GM23338 (cell line): ENCODE results near the gene RAD21L1. TPM values are rescaled to one million over a fixed set of nuclear protein-coding genes. Genes with fewer than 3 reads are reported as not detected.

ENCODE experiments used
- ATAC-seq: fragments of 200-7000 bp; cut with Tn5 transposase; 3 replicates; pipeline ENCODE4 v1.9.1; 2020
- DNase-seq: peaks from one replicate; pipeline ENCODE4 v3.0.0-alpha.2; 2015; ENCODE audit warnings: low spot score
- H2AFZ ChIP-seq: fragments of 200-600 bp; sonication (generic); 2 replicates; pipeline ENCODE4 v1.8.0; 2016; ENCODE audit warnings: antibody characterized with exemption, mild to moderate bottlenecking, moderate library complexity
- H3F3A ChIP-seq: fragments of 200-600 bp; sonication (generic); replicated peaks from 2 replicates; pipeline ENCODE4 v1.8.0; 2017; ENCODE audit warnings: antibody characterized with exemption, mixed run types, low read depth
- H3K27ac ChIP-seq: fragments of 200-600 bp; sonication (generic); 2 replicates; pipeline ENCODE4 v1.6.1; 2016; ENCODE audit warnings: low read depth
- H3K27me3 ChIP-seq: fragments of 200-600 bp; sonication (generic); 2 replicates; pipeline ENCODE4 v1.8.0; 2016; ENCODE audit warnings: mild to moderate bottlenecking, mixed run types, moderate library complexity; ENCODE audit not compliant: insufficient read depth
- H3K36me3 ChIP-seq: fragments of 200-600 bp; sonication (generic); 2 replicates; pipeline ENCODE4 v1.8.0; 2016; ENCODE audit warnings: mild to moderate bottlenecking; ENCODE audit not compliant: insufficient read depth
- H3K4me1 ChIP-seq: fragments of 200-600 bp; sonication (generic); 2 replicates; pipeline ENCODE4 v1.8.0; 2016; ENCODE audit warnings: mild to moderate bottlenecking, moderate library complexity; ENCODE audit not compliant: insufficient read depth
- H3K4me2 ChIP-seq: fragments of 200-600 bp; sonication (generic); 2 replicates; pipeline ENCODE4 v1.7.1; 2017; ENCODE audit warnings: mixed run types
- H3K4me3 ChIP-seq: fragments of 200-600 bp; sonication (generic); 2 replicates; pipeline ENCODE4 v1.6.1; 2016; ENCODE audit warnings: mixed run types
- H3K79me2 ChIP-seq: fragments of 200-600 bp; sonication (generic); replicated peaks from 2 replicates; pipeline ENCODE4 v1.8.0; 2017; ENCODE audit warnings: mild to moderate bottlenecking; ENCODE audit not compliant: insufficient read depth
- H3K9me2 ChIP-seq: fragments of 200-600 bp; sonication (generic); 2 replicates; pipeline ENCODE4 v1.8.0; 2017; ENCODE audit not compliant: insufficient read depth
- H4K20me1 ChIP-seq: fragments of 200-600 bp; sonication (generic); replicated peaks from 2 replicates; pipeline ENCODE4 v1.8.0; 2017; ENCODE audit warnings: mild to moderate bottlenecking; ENCODE audit not compliant: insufficient read depth
- H3K27ac Mint-ChIP-seq: 2 replicates; pipeline ENCODE4 v1.8.0; 2020; ENCODE audit warnings: inconsistent platforms, mild to moderate bottlenecking, moderate library complexity, mixed read lengths
- H3K27me3 Mint-ChIP-seq: 3 replicates; pipeline ENCODE4 v1.8.0; 2022; ENCODE audit warnings: low read depth, mild to moderate bottlenecking, moderate library complexity, mixed read lengths, inconsistent platforms; ENCODE audit not compliant: insufficient read depth, poor library complexity
- H3K36me3 Mint-ChIP-seq: 3 replicates; pipeline ENCODE4 v1.8.0; 2021; ENCODE audit warnings: low read depth, mild to moderate bottlenecking, inconsistent platforms, moderate library complexity, mixed read lengths
- H3K4me1 Mint-ChIP-seq: 3 replicates; pipeline ENCODE4 v1.8.0; 2020; ENCODE audit warnings: mild to moderate bottlenecking, inconsistent platforms, mixed read lengths
- H3K4me3 Mint-ChIP-seq: 3 replicates; pipeline ENCODE4 v1.8.0; 2021; ENCODE audit warnings: moderate library complexity, mild to moderate bottlenecking, inconsistent platforms, mixed read lengths
- H3K9me3 Mint-ChIP-seq: 3 replicates; pipeline ENCODE4 v1.8.0; 2020; ENCODE audit warnings: moderate library complexity, mild to moderate bottlenecking, inconsistent platforms, mixed read lengths
- CREB1 ChIP-seq: fragments of 250-450 bp; sonication (Bioruptor Pico); IDR thresholded peaks from 2 replicates; pipeline ENCODE4 v1.5.0; 2020; ENCODE audit warnings: low read depth, mild to moderate bottlenecking, moderate library complexity
- NANOG ChIP-seq: IDR thresholded peaks from 2 replicates; pipeline ENCODE4 v1.6.1; 2016; ENCODE audit warnings: antibody characterized with exemption, borderline replicate concordance
- POLR2AphosphoS5 ChIP-seq: IDR thresholded peaks from 2 replicates; pipeline ENCODE4 v1.6.1; 2016; ENCODE audit warnings: antibody characterized with exemption, low read depth
- STAT1 ChIP-seq: IDR thresholded peaks from one replicate; pipeline ENCODE4 v1.6.1; 2016; ENCODE audit warnings: antibody characterized with exemption; ENCODE audit not compliant: unreplicated experiment
- ZNF114 ChIP-seq: fragments of 250-450 bp; sonication (Bioruptor Pico); IDR thresholded peaks from 2 replicates; pipeline ENCODE4 v1.5.0; 2020; ENCODE audit warnings: mild to moderate bottlenecking, moderate library complexity
- ZNF462 ChIP-seq: fragments of 250-450 bp; sonication (Bioruptor Pico); IDR thresholded peaks from 2 replicates; pipeline ENCODE4 v1.5.0; 2020; ENCODE audit warnings: mild to moderate bottlenecking, moderate library complexity
- polyA plus RNA-seq: library from polyadenylated mRNA; unstranded; fragments of >200 nt; fragmentation: Nextera tagmentation; extraction: Ambion mirVana; gene quantifications from 2 replicates; pipeline ENCODE4 v1.2.1, GENCODE V29; 2016
- total RNA-seq: library from RNA; depleted of rRNA; stranded (reverse); fragments of >200 nt; shearing (Covaris generic); gene quantifications from 2 replicates; pipeline ENCODE4 v1.2.3, GENCODE V29; 2014
- TF ChIP-seq, protein P1 (sequence below), 2 experiments: fragments of 200-600 bp in 1 of 2; sonication (generic) in 1 of 2; conservative IDR thresholded peaks; 2 replicates each; pipeline versions ENCODE4 v1.5.1 to v1.6.1; 2016 to 2017; ENCODE audit warnings: antibody characterized with exemption in 2 of 2, low read depth in 2 of 2, mild to moderate bottlenecking in 2 of 2, moderate library complexity in 1 of 2

The RAD21L1 gene
- total and polyA plus RNA-seq, 2 experiments from 2014 or later, result 0.10 to 0.95 TPM

- no peak overlapping the region for H2AFZ ChIP-seq
- Mint-ChIP-seq H3K36me3 (peaks cover 2% of the 10 kb centered on the region; the same call in 1 of the 3 replicates), H3K9me3 (peaks cover 5% of the 10 kb centered on the region; the same call in 1 of the 3 replicates), H3K27me3 (peaks cover 26% of the 10 kb centered on the region), H3K4me3 (no peak overlapping the region), H3K4me1 (peaks cover 24% of the 10 kb centered on the region), H3K27ac (no peak overlapping the region)
- H3K4me2 ChIP-seq, result no peak overlapping the region
- peaks cover 42% of the 10 kb centered on the region for H3K27me3 ChIP-seq
- H3F3A ChIP-seq, result 0 out of 2 replicates have a peak, but pooled peaks cover 5% of the 10 kb centered on the region
- H3K79me2 ChIP-seq, result no peaks in the 10 kb centered on the region
- no peaks in the 10 kb centered on the region; the same call in 1 of the 2 replicates for H4K20me1 ChIP-seq
- DNase-seq (no peak), ATAC-seq (no peak)
- H3K4me1 ChIP-seq, result peaks cover 24% of the 10 kb centered on the region
- H3K27ac ChIP-seq, result no peak overlapping the region
- no peak overlapping the region for H3K4me3 ChIP-seq
- no peak for TF ChIP-seq ZNF462 (CRISPR knock-in tag)
- no peak for TF ChIP-seq CREB1
- TF ChIP-seq, protein P1, sequence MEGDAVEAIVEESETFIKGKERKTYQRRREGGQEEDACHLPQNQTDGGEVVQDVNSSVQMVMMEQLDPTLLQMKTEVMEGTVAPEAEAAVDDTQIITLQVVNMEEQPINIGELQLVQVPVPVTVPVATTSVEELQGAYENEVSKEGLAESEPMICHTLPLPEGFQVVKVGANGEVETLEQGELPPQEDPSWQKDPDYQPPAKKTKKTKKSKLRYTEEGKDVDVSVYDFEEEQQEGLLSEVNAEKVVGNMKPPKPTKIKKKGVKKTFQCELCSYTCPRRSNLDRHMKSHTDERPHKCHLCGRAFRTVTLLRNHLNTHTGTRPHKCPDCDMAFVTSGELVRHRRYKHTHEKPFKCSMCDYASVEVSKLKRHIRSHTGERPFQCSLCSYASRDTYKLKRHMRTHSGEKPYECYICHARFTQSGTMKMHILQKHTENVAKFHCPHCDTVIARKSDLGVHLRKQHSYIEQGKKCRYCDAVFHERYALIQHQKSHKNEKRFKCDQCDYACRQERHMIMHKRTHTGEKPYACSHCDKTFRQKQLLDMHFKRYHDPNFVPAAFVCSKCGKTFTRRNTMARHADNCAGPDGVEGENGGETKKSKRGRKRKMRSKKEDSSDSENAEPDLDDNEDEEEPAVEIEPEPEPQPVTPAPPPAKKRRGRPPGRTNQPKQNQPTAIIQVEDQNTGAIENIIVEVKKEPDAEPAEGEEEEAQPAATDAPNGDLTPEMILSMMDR (conservative IDR thresholded peaks at IDR 0.05; ENCODE audit: low read depth in 2 of 2), result no peak
- no peak for TF ChIP-seq POLR2AphosphoS5
- TF ChIP-seq ZNF114, result no peak
- no peak for TF ChIP-seq NANOG
- TF ChIP-seq STAT1, result no peak
- H3K9me2 ChIP-seq, result no peaks in the 10 kb centered on the region
- no peaks in the 10 kb centered on the region for H3K36me3 ChIP-seq
Measured at GRCh38 chr20:1183153-1183552, 42.7 kb upstream of the RAD21L1 start.
